NCI-H128 (cell line): ENCODE results near the gene GMPS.
"Not testable (repeated sequence)": the region's sequence is repeated elsewhere in the genome, so short reads cannot be mapped to it uniquely, and the experiment has no call there.

Source experiments
- DNase-seq: peaks from one replicate; lab custom pipeline; 2025; ENCODE audit not compliant: unreplicated experiment; lab: John Stamatoyannopoulos, UW

The GMPS gene

DNA sequence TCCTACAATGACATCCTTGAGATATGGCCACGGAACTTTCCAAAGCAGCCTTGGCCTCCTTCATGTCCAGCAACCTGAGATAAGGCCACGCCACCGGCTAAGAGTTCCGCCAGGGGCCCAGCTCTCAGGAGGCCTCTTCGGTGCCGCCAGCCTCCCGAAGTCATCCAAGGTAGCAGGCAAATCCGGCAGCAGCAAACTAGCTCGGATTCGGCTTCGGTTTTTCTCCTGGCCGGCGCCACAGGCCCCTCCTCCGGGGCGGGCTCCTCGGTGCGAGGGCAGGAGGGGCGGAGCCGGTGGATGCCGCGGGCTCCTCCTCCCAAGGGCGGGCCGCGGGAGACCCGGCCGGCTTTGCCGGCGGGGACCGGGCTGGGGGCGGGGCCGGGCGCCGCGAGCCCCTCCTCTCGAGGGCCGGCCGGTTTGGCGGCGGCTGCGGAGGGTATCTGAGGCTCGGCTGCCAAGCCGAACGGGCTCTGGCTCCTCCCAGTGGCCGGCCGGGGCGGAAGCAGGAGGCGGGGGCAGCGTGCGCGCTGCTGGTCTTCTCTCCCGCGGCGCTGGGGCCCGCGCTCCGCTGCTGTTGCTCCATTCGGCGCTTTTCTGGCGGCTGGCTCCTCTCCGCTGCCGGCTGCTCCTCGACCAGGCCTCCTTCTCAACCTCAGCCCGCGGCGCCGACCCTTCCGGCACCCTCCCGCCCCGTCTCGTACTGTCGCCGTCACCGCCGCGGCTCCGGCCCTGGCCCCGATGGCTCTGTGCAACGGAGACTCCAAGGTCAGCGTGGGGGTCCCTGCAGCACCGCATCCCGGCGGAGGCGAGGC is at the start of gene GMPS:
Gene GMPS, plus strand, starts transcription at position 518 of the 812 bp plus-strand sequence. Its CDS starts 221 bp downstream, at position 739.
- peak; percentile 90 for DNase-seq

DNA sequence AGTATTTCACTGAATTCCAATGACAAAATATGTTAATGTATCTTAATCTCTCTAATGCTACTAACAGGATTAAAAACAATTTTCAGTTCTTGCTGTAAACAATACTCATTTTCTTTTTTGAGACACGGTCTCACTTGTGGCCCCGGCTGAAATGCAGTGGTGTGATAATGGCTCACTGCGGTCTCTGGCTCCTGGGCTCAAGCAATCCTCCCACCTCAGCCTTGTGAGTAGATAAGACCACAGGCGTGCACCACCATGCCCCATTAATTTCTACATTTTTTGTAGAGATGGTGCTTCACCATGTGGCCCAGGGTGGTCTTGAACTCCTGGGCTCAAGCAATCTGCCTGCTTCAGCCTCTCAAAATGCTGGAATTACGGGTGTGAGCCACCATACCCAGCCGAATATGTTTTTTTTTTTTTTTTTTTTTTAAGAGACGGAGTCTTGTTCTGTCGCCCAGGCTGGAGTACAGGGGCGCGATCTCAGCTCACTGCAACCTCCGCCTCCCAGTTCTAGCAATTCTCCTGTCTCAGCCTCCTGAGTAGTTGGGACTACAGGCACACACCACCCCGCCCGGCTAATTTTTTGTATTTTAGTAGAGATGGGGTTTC is 41.9 kb upstream of the GMPS start:
- DNase-seq = not testable (repeated sequence)

DNA sequence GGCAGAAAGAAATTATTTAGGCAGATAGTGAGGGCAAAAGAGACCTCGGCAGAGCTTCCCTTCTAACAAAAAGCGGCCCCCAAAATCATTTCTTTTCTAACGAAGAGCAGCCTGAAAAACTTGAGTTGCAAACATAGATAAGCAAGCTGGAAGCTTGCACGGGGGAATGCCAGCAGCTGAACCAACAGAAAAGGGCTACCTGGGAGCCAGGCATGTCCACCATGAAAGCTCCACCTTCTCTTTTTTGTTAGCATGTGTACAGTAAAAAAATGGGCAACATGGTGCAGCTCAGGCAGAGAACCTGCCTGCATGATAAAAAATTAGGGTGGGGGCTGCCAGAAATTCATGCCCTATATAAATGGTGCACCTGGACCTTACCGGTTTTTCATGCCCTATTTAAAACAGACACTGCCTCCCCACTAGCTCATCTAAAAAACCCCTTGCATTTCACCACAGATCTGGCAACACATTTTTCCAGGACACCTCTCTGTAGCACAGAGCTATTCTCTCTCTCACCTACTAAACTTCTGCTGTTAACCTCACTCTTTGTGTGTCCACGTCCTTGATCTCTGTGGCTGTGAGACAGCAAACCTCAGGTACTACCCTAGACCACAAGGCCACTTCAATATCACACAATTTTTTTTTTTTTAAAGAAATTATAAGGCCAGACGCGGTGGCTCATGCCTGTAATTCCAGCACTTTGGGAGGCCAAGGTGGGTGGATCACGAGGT is 34.9 kb upstream of the GMPS start:
- no peak for DNase-seq

DNA sequence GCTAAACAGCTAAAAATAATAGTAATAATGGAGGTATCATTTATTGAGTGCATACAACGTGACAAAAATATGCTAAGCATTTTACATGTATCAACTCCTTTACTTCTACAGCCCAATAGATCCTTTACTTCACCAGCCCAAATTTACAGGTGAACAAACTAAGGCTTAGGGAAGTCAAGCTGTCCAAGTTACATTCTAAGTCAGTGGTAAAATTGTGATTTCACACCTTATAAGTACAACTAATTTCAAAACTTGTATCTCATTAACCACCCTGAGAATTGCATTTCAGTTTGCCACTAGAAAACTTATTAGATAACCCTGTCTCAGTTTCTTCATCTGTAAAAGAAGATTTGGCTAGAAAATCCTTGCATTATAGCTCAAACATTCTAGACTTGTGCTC is 26.9 kb upstream of the GMPS start:
- no peak for DNase-seq

DNA sequence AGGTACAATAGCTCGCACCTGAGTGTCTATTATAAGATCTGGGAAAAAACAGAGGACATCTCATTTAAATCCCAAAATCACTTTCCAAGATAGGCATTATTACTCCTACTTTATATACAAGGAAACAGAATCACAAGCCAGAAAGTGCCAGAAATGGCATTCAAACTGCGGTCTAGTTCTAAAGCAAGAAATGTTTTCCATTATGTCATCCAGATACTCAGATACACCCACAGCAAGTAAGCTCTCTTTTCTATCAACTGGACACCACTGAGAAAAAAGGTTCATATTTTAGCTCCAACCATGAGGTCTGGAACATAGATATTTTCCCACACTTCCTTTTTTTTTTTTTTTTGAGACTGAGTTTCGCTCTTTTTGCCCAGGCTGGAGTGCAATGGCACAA is 24.3 kb upstream of the GMPS start:
- no peak for DNase-seq

DNA sequence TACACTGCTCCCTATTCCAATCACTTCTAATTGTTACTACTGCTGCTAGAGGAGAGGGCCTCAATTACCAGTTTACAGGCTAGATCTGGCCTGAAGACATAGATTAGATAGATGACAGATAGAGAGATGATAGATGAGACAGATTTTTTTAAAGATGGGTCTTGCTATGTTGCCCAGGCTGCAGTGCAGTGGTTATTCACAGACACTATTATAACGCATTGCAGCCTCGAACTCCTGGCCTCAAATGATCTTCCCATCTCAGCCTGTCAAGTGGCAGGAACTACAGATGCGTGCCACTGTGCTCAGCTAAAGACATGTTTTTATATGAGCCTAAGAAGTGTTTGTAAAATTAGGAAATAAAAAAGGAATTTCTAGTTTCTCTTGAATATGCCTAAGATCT is 22.5 kb upstream of the GMPS start:
- no peak for DNase-seq

DNA sequence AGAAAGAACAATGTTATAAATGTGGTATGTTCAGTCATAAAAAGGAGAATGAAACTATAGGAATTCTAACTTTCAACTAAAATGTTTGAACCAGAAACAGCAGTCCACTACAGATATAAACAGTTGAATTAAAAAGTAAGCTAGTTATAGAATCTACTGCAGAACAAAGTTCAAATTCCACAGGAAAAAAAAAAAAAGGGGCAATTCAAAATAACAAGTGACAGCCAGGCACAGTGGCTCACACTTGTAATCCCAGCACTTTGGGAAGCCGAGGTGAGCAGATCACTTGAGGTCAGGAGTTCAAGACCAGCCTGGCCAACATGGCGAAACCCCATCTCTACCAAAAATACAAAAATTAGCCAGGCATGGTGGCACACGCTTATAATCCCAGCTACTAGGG is 21.0 kb upstream of the GMPS start:
- not testable (repeated sequence) for DNase-seq

DNA sequence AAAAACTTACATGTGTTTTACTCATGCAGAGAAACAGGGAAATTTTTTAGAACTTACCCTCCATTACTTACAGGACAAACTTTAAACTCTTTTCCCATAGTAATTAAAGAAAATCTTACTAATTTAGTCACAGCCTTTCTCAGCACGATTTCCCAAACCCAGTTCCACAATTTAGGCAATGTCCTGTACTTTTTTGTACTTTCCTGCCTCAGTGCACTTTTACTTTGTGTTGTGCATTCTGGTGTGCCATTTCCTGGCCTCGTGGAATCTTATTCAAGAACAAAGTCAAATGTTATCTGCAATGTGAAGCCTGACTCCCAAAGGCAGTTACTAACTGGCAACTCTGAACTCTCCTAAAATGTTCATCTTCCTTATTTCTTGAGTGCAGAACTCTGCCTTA is 18.1 kb upstream of the GMPS start:
- DNase-seq = no peak

DNA sequence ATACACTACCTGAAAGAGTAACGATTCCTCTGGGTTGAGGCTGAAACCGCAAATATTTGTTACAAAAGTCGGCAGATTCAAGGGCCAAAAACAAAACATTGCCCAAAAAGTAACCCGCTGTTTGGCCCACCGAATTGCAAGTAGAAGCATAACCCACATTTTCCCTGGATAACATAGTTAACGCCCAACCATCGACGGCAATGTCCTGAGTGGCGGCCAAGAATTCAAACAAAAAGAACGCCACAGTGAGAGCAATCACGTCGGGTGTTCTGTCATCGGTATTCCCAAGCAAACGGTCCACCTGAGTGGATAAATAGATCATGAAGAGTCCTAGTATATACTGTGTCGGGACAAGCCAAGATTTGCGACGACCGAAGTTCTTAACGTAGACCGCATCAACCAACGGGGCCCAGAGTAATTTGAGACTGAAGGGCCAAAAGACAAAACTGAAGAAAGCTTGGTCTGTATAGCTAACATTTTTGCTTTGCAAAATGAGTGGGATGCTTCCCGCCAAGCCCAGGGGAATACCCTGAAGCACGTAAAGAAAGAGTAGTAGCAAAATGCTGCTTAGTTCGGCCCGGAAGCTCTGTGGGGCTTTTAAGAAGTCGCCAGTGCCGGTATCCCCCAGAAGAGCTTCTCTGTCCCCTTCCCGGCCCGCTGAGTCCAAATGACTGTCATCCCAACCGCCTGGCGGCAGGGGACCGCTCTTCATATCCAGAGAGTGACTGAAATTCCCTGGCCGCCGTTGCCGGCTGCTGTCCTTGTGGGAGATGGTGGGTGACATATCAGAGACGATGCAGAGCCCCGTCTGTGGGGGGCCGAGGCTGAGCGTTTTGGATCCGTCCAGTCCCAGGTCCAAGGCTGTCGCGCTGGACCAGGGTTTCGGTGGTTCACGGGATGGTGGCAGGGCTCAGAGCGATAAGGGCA is 17.0 kb upstream of the GMPS start:
- DNase-seq = no peak

DNA sequence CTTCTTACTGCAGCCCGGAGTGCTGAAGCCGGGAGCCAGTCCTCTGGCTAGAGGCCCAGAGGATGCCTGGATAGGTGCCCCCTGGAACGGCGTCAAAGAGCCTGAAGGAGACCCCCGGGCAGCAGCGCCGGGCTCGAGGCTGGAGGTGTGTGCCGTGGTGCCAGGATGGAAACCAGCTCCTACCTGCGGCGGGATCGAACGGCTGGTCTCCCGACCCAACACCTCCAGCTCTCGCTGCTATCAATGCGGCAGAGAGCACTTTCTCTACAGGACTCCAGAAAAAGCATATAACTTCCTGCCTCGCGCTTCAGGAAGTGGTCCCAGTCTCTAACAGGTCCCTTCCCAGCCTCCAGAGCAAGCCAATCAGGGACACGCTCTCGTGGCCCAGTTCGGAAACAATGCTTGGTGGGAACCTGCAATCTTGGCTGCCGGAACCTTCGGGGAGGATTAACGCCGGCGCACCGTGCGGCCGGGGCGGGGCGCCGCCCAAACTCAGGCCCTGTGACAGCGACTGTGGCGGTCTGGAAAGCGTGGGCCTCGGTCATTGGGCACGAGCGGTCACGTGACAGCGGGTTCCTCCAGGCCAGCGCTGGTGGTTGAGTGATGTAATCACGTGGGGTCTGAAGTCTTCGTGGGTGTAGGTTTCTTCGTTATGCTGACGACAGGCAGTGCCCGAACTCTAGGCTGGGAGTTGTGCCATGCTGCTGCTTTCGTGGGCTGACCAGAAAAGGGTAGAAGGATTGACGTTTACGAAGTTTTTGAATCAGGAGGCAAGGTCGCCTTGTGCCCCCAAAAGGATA is 16.1 kb upstream of the GMPS start, which contains the start of gene SLC33A1:
Gene SLC33A1, minus strand, starts transcription at position 287 of the 800 bp plus-strand sequence. CDS start 430 bp downstream, outside the sequence.
- DNase-seq = peak; percentile 98

DNA sequence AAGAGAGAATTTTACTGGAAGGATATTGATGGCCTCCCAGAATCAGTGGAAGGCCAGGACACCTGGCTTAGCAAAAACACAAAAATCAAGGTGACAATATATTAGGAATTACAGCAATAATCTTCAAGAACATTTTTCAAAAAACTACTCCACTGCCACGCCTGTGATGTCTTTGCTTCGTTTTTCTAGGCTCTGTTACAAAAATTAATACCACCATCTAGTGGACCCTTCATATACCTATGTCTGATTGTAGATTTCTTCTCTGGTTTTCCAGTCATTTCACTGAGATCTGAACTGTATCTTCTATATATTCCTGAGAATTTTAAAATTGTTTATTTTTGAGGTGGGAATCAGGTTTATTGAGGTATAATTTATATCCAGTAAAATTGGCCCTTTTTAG is 10.6 kb upstream of the GMPS start:
- no peak for DNase-seq

DNA sequence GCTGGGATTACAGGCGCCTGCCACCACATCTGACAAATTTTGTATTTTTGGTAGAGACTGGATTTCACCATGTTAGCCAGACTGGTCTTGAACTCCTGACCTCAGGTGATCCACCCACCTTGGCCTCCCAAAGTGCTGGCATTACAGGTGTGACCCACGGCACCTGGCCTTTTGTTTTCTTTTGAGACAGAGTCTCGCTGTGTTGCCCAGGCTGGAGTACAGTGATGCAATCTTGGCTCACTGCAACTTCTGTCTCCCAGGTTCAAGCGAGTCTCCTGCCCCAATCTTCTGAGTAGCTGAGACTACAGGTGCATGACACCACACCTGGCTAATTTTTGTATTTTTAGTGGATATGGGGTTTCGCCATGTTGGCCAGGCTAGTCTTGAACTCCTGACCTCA is 10.0 kb upstream of the GMPS start:
- not testable (repeated sequence) for DNase-seq

DNA sequence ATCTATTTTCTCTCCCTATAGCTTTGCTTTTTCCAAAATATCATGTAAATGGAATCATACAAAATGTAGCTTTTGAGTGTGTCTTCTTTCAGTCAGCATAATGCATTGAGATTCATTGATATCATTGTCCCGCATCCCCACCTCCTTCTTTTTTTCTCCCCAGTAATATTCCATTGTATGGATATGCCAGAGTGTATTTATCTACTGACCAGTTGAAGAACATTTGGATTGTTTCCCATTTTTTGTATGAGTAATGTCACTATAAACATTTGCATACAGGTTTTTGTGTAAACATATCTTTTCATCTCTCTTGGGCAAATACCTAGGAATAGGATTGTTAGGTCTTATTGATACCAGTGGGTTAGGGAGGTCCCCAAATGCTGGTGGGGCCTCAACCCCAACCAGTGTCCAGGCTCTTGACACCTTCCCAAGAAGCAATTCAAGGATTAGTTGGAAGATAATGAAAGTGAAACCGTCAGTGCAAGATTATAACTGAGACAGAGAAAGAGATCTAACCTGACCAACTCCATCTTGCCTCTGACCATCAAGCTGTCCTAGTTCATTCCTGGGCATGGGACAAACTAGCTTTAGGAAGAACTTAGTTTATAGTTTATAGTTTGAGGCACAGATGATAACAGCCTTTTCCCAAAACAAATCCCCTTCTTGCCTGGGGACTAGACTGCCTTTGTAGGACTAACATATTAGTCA is 8.8 kb upstream of the GMPS start:
- DNase-seq = no peak

DNA sequence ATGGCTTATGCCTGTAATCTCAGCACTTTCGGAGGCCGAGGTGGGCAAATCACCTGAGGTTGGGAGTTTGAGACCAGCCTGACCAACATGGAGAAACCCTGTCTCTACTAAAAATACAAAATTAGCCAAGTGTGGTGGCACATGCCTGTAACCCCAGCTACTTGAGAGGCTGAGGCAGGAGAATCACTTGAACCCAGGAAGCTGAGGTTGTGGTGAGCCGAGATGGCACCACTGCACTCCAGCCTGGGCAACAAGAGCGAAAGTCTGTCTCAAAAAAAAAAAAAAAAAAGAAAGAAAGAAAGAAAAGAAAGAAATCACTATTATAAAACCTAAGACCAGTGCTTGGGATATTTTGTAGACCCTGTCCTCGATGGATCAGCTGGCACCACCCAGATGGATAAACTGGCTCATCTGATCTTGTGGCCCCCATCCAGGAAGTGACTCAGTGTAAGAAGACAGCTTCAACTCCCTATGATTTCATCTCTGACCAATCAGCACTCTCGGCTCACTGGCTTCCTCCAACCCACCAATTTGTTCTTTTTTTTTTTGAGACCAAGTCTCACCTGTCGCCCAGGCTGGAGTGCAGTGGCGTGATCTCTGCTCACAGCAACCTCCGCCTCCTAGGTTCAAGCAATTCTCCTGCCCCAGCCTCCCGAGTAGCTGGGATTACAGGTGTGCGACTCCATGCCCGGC is 8.0 kb upstream of the GMPS start:
- DNase-seq = not testable (repeated sequence)

DNA sequence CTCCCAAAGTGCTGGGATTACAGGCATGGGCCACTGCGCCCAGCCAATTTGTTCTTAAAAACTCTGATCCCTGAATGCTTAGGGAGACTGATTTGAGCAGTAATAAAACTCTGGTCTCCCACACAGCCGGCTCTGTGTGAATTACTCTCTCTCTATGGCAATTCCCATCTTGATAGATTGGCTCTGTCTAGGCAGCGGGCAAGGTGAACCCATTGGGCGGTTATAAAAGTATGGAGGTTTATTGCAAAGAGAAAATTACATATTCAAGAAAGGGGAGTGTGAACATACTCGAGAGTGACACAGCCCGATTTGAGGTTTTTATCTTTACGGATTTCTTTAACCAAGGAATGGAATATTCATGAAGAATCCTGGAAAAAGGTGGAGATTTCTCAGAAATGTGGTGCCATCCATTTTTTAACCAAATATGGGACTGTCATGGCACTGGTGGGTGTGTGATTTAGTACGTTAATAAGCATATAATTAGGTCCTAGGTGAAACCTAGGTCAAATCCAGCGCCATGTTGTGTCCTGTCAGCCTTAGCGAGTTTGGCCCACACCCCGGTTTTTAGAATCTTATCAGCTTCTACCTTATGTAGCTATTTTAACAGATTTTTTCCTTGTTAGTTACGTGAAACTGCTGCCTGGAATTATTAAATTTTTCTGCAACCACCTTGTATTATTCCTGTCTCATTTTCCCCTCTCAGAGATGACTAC is 7.2 kb upstream of the GMPS start:
- no peak for DNase-seq

DNA sequence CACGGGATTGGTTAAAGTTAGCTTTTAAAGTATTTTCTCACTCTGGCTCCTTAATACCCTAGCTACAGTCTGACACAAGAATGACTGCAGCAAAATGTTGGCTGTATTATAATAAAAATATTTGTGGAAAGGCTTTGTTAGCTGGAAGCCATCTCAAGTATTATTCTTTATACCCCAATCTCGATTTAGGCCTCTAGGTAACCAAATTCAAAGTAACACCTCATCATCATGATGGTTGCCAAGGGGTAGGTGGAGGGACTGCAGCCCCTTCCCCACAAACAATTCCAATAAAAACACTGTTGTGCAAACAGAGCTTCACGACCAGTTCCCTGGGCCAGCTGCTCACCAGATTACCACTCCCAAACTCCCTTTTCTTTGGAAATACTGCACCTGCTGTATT is 759 bp upstream of the GMPS start:
- no peak for DNase-seq

DNA sequence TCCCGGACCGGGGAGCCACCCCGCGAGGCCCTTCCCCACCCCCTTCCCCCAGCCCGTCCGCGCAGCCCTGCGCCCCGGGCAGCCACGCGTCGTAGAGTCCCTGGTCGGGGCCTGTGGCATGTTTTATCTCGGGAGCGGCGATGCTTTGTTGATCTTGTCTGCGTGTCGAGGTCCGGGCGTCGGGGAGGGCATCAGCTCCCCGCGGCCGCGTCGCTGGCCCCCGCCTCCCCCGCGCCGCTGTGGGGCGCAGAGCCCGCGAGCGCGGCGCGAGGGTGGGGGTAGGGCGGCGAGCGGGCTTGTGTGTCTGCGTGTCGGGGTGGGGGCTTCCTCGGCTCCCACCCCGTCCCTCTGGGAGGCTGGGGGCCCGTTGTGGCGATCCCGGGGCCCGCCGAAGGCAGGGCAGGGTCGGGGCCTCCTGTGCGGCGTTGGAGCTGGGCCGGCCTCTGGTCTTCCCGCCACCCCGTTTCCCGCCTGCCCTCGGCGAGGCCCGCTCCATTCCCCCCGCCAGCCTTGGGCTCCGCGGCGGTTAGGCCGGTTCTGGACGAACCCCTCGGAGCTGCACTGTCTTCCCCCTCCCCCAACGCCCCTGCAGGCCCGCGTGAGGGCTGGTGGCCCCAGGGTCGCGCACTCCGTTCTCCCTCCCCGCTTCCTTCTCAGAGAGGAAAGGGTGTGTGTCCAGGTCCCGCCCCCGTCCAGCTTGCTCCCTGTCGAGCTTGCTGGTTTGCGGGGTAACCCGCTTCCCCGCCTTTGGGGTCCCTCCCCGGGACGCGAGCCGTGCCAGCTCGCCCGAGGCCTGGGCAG is 695 bp downstream of the GMPS start:
- no peak for DNase-seq
